ENCODE measurements around the gene B2M.

GRCh38 chr15:44675911-44676310 is 35.4 kb upstream of the B2M start:
- TF ChIP-seq CTCF (IDR thresholded peaks at IDR 0.05 in 2 of 3, conservative IDR thresholded peaks at IDR 0.05 in 1 of 3; ENCODE audit: control insufficient read depth in 2 of 3, extremely low read depth in 1 of 3, insufficient read depth in 1 of 3, low read depth in 3 of 3, low read length in 3 of 3) (no peak), SIN3A (IDR thresholded peaks at IDR 0.05; ENCODE audit: low read depth, low read length) (no peak), SPI1 (IDR thresholded peaks at IDR 0.05; ENCODE audit: borderline replicate concordance, insufficient read depth, low read depth, low read length) (peak; percentile 9; the same call in 1 of the 2 replicates), EED (IDR thresholded peaks at IDR 0.05; ENCODE audit: low read depth) (no peak), ZZZ3 (IDR thresholded peaks at IDR 0.05; ENCODE audit: control insufficient read depth, insufficient read length, low read depth) (no peak), GABPA (IDR thresholded peaks at IDR 0.05; ENCODE audit: low read depth) (no peak), ZBTB4 (CRISPR knock-in tag; IDR thresholded peaks at IDR 0.05) (no peak), REST (IDR thresholded peaks at IDR 0.05; ENCODE audit: low read depth, low read length) (no peak), TCF12 (IDR thresholded peaks at IDR 0.05; ENCODE audit: low read depth, low read length) (no peak), ZBTB40 (IDR thresholded peaks at IDR 0.05; ENCODE audit: borderline replicate concordance) (no peak), POLR2AphosphoS5 (IDR thresholded peaks at IDR 0.05; ENCODE audit: low read length) (no peak)
